ENCODE measurements around the gene CSDE1.

Gene CSDE1

GRCh38 chr1:114723457-114723856 is 34.3 kb downstream of the CSDE1 start:
- no CpG with 5 or more reads among the region's 1 CpG for WGBS, 2 experiments (ENCODE audit: insufficient coverage in 2 of 2)

GRCh38 chr1:114720492-114720891 is 37.3 kb downstream of the CSDE1 start:
- peaks cover 83% of the 10 kb centered on the region for H3K36me3 ChIP-seq (ENCODE audit: control insufficient read depth, insufficient read depth, low read length)

More at GRCh38 chr1:114723457-114723856, 34.3 kb downstream of the CSDE1 start:
- Histone ChIP-seq H3K9me3 (ENCODE audit: control insufficient read depth, low read length) (no peaks in the 10 kb centered on the region), H3K36me3 (ENCODE audit: control insufficient read depth, insufficient read depth, low read length) (peaks cover 96% of the 10 kb centered on the region), H3K4me1 (ENCODE audit: control insufficient read depth, insufficient read depth, low read length, poor library complexity, severe bottlenecking) (no peaks in the 10 kb centered on the region), H3K27ac (ENCODE audit: low read depth, low read length, severe bottlenecking) (no peak overlapping the region), H3K4me3 (ENCODE audit: extremely low read depth, insufficient read depth, low read length, poor library complexity, severe bottlenecking) (no peak overlapping the region)

GRCh38 chr1:114719424-114719787 is 38.4 kb downstream of the CSDE1 start:
- peaks cover 83% of the 10 kb centered on the region for H3K36me3 ChIP-seq (ENCODE audit: control insufficient read depth, insufficient read depth, low read length)
- H3K4me1 ChIP-seq (ENCODE audit: control insufficient read depth, insufficient read depth, low read length, poor library complexity, severe bottlenecking) = peaks cover 9% of the 10 kb centered on the region
- no peak overlapping the region for H3K27ac ChIP-seq (ENCODE audit: low read depth, low read length, severe bottlenecking)
- H3K9me3 ChIP-seq (ENCODE audit: control insufficient read depth, low read length) = no peaks in the 10 kb centered on the region
- no peak overlapping the region for H3K4me3 ChIP-seq (ENCODE audit: extremely low read depth, insufficient read depth, low read length, poor library complexity, severe bottlenecking)
- WGBS, 2 experiments (ENCODE audit: insufficient coverage in 2 of 2) = 100% methylated on average over 2 of the region's 3 CpGs; no CpG with 5 or more reads in 1 of the 2 experiments

More at GRCh38 chr1:114720492-114720891, 37.3 kb downstream of the CSDE1 start:
- 96 to 100% methylated on average over 2 to 3 of the region's 4 CpGs for WGBS, 2 experiments (ENCODE audit: insufficient coverage in 2 of 2)
- H3K9me3 ChIP-seq (ENCODE audit: control insufficient read depth, low read length) = no peaks in the 10 kb centered on the region
- peaks cover 9% of the 10 kb centered on the region for H3K4me1 ChIP-seq (ENCODE audit: control insufficient read depth, insufficient read depth, low read length, poor library complexity, severe bottlenecking)
- no peak overlapping the region for H3K27ac ChIP-seq (ENCODE audit: low read depth, low read length, severe bottlenecking)
- no peak overlapping the region for H3K4me3 ChIP-seq (ENCODE audit: extremely low read depth, insufficient read depth, low read length, poor library complexity, severe bottlenecking)

GRCh38 chr1:114718661-114719423 is 38.9 kb downstream of the CSDE1 start:
- H3K9me3 ChIP-seq (ENCODE audit: control insufficient read depth, low read length) = no peaks in the 10 kb centered on the region
- WGBS, 2 experiments (ENCODE audit: insufficient coverage in 2 of 2) = 93 to 98% methylated on average over 7 to 10 of the region's 11 CpGs
- H3K4me3 ChIP-seq (ENCODE audit: extremely low read depth, insufficient read depth, low read length, poor library complexity, severe bottlenecking) = no peak overlapping the region
- H3K36me3 ChIP-seq (ENCODE audit: control insufficient read depth, insufficient read depth, low read length) = peaks cover 81% of the 10 kb centered on the region
- H3K27ac ChIP-seq (ENCODE audit: low read depth, low read length, severe bottlenecking) = no peak overlapping the region
- peaks cover 9% of the 10 kb centered on the region for H3K4me1 ChIP-seq (ENCODE audit: control insufficient read depth, insufficient read depth, low read length, poor library complexity, severe bottlenecking)

GRCh38 chr1:114716304-114717170 is 41.2 kb downstream of the CSDE1 start, which contains the start of gene NRAS:
TSS of gene NRAS (minus strand) at chr1:114716771. CDS start at chr1:114716160, 611 bp downstream.
- WGBS, 2 experiments (ENCODE audit: insufficient coverage in 2 of 2) = 0 to 1% methylated on average over 18 to 34 of the region's 38 CpGs
- peak within 1 kb of the TSS; percentile 96 for H3K27ac ChIP-seq (ENCODE audit: low read depth, low read length, severe bottlenecking)
- H3K9me3 ChIP-seq (ENCODE audit: control insufficient read depth, low read length) = no peaks in the 10 kb centered on the region
- peaks cover 81% of the 10 kb centered on the region for H3K36me3 ChIP-seq (ENCODE audit: control insufficient read depth, insufficient read depth, low read length)
- peak within 1 kb of the TSS; percentile 93 for H3K4me3 ChIP-seq (ENCODE audit: extremely low read depth, insufficient read depth, low read length, poor library complexity, severe bottlenecking)
- H3K4me1 ChIP-seq (ENCODE audit: control insufficient read depth, insufficient read depth, low read length, poor library complexity, severe bottlenecking) = peaks cover 9% of the 10 kb centered on the region

- H3K36me3 ChIP-seq (ENCODE audit: control insufficient read depth, insufficient read depth, low read length) = peaks cover 81% of the 10 kb centered on the region
- peak overlapping the region; percentile 93 for H3K4me3 ChIP-seq (ENCODE audit: extremely low read depth, insufficient read depth, low read length, poor library complexity, severe bottlenecking)
- peaks cover 9% of the 10 kb centered on the region for H3K4me1 ChIP-seq (ENCODE audit: control insufficient read depth, insufficient read depth, low read length, poor library complexity, severe bottlenecking)
- H3K27ac ChIP-seq (ENCODE audit: low read depth, low read length, severe bottlenecking) = peak overlapping the region; percentile 96
- no peaks in the 10 kb centered on the region for H3K9me3 ChIP-seq (ENCODE audit: control insufficient read depth, low read length)
- WGBS, 2 experiments (ENCODE audit: insufficient coverage in 2 of 2) = 20 to 29% methylated on average over 1 of the region's 4 CpGs
Observed at GRCh38 chr1:114715952-114716303, 41.9 kb downstream of the CSDE1 start.

GRCh38 chr1:114712977-114713376 is 44.8 kb downstream of the CSDE1 start:
- Histone ChIP-seq H3K36me3 (ENCODE audit: control insufficient read depth, insufficient read depth, low read length) (peaks cover 78% of the 10 kb centered on the region), H3K4me1 (ENCODE audit: control insufficient read depth, insufficient read depth, low read length, poor library complexity, severe bottlenecking) (peaks cover 9% of the 10 kb centered on the region), H3K9me3 (ENCODE audit: control insufficient read depth, low read length) (no peaks in the 10 kb centered on the region), H3K27ac (ENCODE audit: low read depth, low read length, severe bottlenecking) (no peak overlapping the region), H3K4me3 (ENCODE audit: extremely low read depth, insufficient read depth, low read length, poor library complexity, severe bottlenecking) (no peak overlapping the region)
- whole genome bisulfite sequencing, 2 experiments (ENCODE audit: insufficient coverage in 2 of 2) = no CpG with 5 or more reads among the region's 4 CpGs

- 100% methylated on average over 2 of the region's 3 CpGs for WGBS, 2 experiments (ENCODE audit: insufficient coverage in 2 of 2)
- Histone ChIP-seq H3K36me3 (ENCODE audit: control insufficient read depth, insufficient read depth, low read length) (peaks cover 93% of the 10 kb centered on the region), H3K27ac (ENCODE audit: low read depth, low read length, severe bottlenecking) (no peak overlapping the region), H3K4me1 (ENCODE audit: control insufficient read depth, insufficient read depth, low read length, poor library complexity, severe bottlenecking) (no peaks in the 10 kb centered on the region), H3K9me3 (ENCODE audit: control insufficient read depth, low read length) (no peaks in the 10 kb centered on the region), H3K4me3 (ENCODE audit: extremely low read depth, insufficient read depth, low read length, poor library complexity, severe bottlenecking) (no peak overlapping the region)
Observed at GRCh38 chr1:114710360-114710759, 47.4 kb downstream of the CSDE1 start.

GRCh38 chr1:114707604-114708003 is 50.2 kb downstream of the CSDE1 start:
- 94 to 100% methylated on average over 2 of the region's 2 CpGs for WGBS, 2 experiments (ENCODE audit: insufficient coverage in 2 of 2)
- Histone ChIP-seq H3K4me3 (ENCODE audit: extremely low read depth, insufficient read depth, low read length, poor library complexity, severe bottlenecking) (no peak overlapping the region), H3K36me3 (ENCODE audit: control insufficient read depth, insufficient read depth, low read length) (peaks cover 70% of the 10 kb centered on the region), H3K4me1 (ENCODE audit: control insufficient read depth, insufficient read depth, low read length, poor library complexity, severe bottlenecking) (no peaks in the 10 kb centered on the region), H3K27ac (ENCODE audit: low read depth, low read length, severe bottlenecking) (no peak overlapping the region), H3K9me3 (ENCODE audit: control insufficient read depth, low read length) (no peaks in the 10 kb centered on the region)

GRCh38 chr1:114703242-114703641 is 54.5 kb downstream of the CSDE1 start:
- no peak overlapping the region for H3K27ac ChIP-seq (ENCODE audit: low read depth, low read length, severe bottlenecking)
- H3K4me3 ChIP-seq (ENCODE audit: extremely low read depth, insufficient read depth, low read length, poor library complexity, severe bottlenecking) = no peak overlapping the region
- no peaks in the 10 kb centered on the region for H3K4me1 ChIP-seq (ENCODE audit: control insufficient read depth, insufficient read depth, low read length, poor library complexity, severe bottlenecking)
- peaks cover 30% of the 10 kb centered on the region for H3K36me3 ChIP-seq (ENCODE audit: control insufficient read depth, insufficient read depth, low read length)
- WGBS, 2 experiments (ENCODE audit: insufficient coverage in 2 of 2) = 100% methylated on average over 1 of the region's 1 CpG
- no peaks in the 10 kb centered on the region for H3K9me3 ChIP-seq (ENCODE audit: control insufficient read depth, low read length)
